ENCODE results near the gene OR9A4.

DNA sequence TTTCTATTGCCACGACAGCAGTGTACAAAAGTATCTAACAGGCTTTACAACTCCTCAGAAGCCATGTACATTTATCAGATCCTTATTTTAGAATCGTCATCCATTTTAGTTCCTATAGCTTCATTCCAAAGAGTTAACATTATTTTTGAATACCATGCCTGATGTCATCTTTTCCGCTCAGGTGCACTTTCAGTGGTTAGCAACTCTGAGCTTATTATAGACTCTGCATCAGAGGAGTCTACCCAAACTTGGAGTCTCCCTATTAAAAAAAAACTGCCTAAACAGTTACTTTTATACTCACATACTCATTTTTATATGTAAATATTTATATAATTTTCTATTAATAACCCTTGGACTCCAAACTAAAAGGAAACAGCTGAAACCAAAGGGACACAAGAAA lies 43.3 kb upstream of the OR9A4 start:
- no peak for TF ChIP-seq POLR2A (IDR thresholded peaks at IDR 0.05; ENCODE audit: low read depth, low read length)
- no peak for TF ChIP-seq POLR2AphosphoS5 (IDR thresholded peaks at IDR 0.05; ENCODE audit: low read depth, low read length)
- TF ChIP-seq TAF1 (IDR thresholded peaks at IDR 0.05; ENCODE audit: low read depth, low read length) = no peak
- TF ChIP-seq PAX5 (IDR thresholded peaks at IDR 0.05; ENCODE audit: insufficient read depth, low read length, severe bottlenecking) = no peak
